HG02852 (cell line): Measurements from ENCODE around the gene MRTFA.
A peak's percentile ranks its signal among the peaks of the same experiment; 100 is the strongest.
"Not testable (repeated sequence)": the region's sequence is repeated elsewhere in the genome, so short reads cannot be mapped to it uniquely, and the experiment has no call there.

Source experiments
- ATAC-seq: cut with Tn5 transposase; IDR thresholded peaks from one replicate; pipeline ENCODE4 v1.9.1; 2021; ENCODE audit warnings: mild to moderate bottlenecking, moderate library complexity; ENCODE audit not compliant: unreplicated experiment

Gene MRTFA

GRCh38 chr22:40597526-40598430 lies 38.7 kb downstream of the MRTFA start:
- ATAC-seq, result no peak

- ATAC-seq, result no peak
Observed at GRCh38 chr22:40595497-40596234, 40.9 kb downstream of the MRTFA start.

DNA sequence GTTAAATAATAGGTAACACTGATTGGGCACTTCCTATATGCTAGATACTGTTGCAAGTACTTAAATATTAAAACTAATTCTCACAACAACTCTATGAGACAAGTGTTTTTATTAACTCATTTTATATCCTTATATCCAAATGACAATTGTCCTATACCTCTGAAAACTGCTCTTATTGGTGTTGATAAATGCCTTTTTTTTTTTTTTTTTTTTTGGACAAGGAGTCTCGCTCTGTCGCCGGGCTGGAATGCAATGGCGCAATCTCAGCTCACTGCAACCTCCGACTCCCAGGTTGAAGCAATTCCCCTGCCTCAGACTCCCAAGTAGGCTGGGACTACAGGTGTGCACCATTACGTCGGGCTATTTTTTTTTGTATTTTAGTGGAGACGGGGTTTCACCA lies 41.6 kb downstream of the MRTFA start:
- ATAC-seq, result no peak

DNA sequence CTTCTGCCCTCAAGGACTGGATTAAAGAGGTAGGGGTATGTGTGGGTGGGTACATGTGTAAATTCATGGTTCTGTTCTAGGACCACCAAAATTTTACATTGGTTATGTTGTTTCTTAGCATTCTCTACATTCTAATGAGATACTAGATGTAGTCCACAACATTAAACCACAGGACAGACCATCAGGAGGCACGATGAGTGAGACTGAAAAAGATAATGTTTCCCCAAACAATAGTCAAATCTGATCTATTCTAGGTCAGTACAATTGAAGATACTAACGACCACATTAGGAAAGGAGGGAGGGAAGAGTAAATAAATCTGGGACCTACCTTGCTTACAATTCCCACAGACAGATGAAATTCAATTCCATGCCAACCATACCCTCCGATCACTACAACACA lies 42.2 kb downstream of the MRTFA start:
- ATAC-seq, result no peak

DNA sequence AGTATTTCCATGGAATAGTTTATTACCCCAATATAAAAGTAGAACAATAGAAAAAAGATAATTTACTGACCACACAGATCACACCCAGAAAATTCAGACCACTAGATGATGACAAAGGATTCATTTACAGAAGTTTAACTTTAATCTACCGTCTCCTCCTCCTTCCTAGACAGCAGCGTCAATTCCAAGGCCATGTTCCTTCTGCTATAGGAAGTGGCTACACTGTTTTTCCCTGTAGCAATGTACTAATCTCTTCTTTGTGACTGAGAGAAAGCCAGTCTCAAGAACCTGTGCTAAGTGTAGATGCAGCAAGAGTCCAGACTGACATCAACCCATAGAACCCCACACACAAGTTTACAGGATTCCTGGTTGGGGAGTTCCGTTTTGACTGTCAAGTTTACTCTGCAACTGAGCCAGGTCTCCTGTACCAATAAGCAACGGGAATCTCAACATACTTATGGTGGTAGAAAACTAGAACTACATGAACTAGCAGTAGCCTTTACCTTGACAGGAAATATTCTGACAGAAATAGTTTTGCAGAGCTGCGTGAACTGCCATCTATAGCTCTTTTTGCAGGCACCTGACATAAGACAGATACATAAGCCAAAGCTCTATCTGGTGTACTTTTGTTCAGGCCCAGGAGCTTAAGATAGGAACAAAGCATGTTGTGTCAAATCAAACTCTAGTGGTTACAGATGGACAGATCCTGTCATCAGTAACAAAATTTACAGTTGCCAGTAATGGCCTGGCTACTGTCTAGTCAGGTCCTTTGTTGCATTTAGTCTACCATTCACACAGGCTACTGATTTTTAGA lies 42.9 kb downstream of the MRTFA start:
- ATAC-seq, result peak; percentile 50

DNA sequence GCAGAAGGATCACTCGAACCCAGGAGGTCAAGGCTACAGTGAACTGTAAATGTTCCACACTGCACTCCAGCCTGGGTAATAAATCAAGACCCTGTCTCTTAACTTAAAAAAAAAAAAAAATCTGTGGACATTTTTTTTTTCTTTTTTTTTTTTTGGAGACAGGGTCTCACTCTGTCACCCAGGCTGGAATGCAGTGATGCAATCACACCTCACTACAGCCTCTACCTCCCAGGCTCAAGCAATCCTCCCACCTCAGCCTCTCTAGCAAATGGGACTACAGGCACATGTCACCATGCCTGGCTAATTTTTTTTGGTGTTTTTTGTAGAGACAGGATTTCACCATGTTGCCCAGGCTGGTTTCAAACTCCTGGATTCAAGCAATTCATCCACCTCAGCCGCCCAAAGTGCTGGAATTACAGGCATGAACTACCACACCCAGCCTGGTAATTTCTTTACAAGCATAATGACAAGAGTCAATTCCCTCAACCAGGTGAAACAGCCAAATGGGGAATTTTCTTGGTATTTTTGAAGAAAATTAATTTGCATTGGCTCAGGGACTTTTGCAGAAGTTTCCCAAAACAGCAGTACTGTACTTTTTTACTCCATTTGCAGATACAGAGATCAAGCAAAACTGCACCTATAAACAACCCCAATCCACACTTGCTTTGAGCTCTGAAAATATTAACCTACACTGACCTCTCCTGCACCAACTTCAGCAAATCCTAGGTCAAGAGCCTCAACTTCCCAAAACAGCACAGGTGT lies 44.0 kb downstream of the MRTFA start:
- ATAC-seq, result no peak

DNA sequence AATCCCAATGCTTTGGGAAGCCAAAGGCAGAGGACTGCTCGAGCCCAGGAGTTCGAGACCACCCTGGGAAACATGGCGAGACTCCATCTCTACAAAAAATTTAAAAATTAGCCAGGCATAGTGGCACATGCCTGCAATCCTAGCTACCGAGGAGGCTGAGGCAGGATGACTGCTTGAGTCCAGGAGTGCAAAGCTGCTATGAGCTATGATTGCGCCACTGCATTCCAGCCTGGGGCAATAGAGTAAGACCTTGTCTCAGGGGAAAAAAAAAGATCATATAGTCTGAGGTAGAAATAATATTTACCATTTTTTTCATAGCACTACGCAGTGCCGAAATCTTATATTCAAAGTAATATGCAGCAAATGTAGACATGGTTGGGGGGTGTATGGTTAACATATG lies 47.8 kb downstream of the MRTFA start:
- no peak for ATAC-seq

DNA sequence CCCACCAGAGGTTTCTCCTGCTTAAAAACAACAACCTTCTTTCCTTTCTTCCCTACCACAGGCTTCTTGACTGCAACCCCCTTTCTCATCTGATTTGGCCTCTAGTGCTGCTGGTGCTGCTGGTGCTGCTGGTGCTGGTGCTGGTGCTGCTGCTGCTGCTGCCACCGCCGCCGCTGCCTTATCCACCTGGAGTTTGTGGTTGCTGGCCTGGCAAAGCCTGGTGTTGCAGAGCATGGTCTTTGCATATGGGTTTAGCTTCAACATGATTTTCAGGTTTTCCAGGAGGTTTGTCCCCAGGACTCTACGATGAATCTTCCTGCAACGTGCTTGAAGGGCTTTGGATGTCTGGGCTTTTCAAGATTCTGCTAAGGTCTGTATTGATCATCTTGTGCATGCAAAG lies 49.7 kb downstream of the MRTFA start:
- ATAC-seq, result no peak

DNA sequence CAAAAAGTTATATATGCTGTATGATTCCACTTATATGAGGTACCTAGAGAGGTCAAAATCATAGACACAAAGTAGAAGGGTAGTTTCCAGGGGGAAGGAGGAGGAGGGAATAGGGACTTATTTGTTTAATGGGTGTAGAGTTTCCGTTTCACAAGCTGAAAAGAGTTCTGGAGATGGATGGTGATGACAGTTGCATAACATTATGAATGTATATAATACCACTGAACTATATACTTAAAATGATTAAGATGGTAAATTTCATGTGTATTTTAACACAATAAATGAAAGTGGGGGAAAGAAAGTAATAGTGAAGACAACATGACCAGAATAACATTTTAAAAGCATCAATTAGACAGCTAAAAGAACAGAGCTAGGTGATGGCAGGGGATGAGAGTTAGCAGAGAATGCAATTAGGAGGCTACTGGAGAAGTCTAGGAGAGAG lies 51.2 kb downstream of the MRTFA start:
- no peak for ATAC-seq

DNA sequence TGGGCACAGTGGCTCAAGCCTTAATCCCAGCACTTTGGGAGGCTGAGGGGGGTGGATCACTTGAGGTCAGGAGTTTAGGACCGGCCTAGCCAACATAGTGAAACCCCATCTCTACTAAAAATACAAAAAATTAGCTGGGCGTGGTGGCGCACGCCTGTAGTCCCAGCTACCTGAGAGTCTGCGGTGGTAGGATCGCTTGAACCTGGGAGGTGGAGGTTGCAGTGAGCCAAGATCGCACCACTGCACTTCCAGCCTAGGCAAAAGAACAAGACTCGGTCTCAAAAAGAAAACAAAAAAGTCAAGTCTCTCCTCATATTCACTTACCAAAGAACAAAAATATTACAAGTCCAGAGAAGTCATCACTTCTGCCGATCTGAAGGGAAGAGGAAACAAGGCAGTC lies 51.8 kb downstream of the MRTFA start:
- ATAC-seq, result not testable (repeated sequence)

GRCh38 chr22:40583053-40583741 lies 53.3 kb downstream of the MRTFA start:
- ATAC-seq, result no peak

- ATAC-seq, result no peak
Observed at GRCh38 chr22:40582063-40582462, 54.5 kb downstream of the MRTFA start.

DNA sequence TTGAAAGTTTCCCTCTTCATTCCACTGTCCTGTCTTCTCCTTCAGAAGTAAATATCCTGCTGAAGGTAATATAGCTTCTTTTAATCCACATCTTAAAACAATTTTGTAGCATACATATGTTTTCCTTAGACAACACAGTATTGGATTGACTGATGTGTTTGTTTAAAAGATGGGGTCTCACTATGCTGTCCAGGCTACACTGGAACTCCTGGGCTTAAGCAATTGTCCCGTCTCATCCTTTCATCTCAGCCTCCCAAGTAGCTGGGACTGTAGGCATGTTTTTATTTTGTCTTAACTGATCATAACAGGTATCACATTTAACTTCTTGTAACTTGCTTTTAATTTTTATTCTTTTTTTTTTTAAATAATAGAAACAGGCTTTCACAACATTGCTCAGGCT lies 55.9 kb downstream of the MRTFA start:
- no peak for ATAC-seq

DNA sequence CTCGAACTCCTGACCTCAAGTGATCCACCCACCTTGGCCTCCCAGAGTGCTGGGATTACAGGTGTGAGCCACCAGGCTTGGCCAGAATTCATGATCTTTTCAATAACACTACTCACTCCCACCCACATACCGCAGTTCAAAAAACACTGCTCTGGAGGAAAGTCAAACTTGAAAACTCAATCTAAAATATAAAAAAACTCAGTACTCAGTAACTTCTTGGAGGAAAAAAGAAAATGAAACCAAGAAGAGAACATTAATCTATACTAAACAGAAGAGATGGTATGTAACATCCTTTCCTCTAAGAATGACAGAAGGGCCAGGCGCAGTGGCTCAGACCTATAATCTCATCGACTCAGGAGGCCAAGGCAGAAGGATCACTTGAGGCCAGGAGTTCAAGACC lies 58.3 kb downstream of the MRTFA start:
- no peak for ATAC-seq

DNA sequence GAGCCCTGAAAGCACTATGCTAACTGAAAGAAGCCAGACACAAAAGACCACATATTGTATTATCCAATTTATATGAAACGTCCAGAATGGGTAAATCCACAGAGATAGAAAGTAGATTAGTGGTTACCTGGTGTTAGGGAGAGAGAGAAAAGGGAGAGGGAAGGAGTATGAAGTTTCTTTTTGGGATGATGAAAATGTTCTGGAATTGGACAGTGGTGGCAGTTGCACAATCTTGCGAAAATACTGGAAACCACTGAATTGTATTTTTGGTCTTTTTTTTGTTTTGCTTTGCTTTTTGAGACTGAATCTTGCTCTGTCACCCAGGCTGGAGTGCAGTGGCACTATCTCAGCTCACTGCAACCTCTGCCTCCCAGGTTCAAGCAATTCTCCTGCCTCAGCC lies 63.5 kb downstream of the MRTFA start:
- no peak for ATAC-seq

DNA sequence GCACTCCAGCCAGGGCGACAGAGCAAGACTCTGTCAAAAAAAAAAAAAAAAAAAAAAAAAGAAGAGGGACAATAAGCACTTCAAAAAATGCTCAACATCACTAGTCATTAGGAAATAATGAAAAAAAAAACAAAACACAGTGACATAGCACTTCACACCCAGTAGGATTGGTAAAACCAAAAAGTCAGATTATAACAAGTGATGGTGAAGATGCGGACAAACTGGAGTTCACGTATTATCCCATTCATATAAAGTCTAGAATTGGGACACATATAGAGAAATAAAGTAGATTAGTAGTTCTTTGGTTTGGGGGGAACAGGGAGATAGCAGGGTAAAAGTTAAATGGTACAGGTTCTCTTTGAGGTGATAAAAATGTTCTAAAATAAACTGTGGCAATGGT lies 64.6 kb downstream of the MRTFA start:
- ATAC-seq, result no peak

DNA sequence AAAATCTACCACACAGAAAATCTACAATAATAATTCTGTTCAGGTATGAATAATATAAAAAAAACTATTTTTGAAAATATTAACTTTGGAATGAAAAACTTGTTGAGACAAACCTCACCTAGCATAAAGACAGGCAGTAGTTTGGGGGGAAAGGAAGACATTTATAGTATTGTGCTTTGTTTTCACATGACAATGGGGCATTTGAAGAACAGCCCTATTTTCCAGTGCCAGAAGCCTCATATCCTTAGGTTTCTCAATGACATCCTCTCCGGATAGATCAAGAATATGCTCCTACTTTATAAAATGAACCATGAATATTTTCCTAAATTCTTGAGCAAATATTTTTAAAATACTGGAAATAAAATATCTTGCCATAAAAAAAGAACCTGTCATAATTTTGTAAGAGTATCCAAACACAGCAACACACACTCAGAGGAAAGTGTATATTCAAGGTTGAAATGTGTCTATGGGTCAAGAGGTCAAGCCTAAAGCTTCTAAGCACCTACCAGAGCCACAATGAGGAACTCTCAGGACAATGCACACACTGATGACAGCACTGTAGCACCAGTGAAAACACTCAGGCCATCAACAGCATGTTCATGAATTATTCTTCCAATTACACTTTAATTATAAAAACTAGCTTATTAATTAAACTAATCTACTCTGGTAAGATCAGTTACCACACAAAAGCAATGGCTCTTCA lies 68.7 kb downstream of the MRTFA start:
- ATAC-seq, result no peak

DNA sequence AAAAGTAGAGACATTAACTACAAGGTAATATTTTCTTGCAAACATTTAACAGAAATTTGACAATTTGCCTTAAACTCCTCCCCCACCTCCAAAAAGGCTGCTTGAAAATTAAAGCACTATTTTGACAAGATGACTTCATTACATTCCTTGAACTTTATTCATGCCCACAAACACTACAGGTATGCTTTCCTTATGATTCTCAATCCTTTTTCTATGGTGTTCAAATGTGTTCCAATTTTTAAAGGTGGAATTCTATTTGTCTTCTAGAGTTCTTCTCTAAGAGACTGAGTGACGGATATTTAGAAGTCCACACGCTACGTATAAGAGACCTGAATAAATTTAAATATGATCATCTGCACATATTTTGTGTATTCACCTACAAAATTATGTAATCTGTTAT lies 69.4 kb downstream of the MRTFA start:
- no peak for ATAC-seq

DNA sequence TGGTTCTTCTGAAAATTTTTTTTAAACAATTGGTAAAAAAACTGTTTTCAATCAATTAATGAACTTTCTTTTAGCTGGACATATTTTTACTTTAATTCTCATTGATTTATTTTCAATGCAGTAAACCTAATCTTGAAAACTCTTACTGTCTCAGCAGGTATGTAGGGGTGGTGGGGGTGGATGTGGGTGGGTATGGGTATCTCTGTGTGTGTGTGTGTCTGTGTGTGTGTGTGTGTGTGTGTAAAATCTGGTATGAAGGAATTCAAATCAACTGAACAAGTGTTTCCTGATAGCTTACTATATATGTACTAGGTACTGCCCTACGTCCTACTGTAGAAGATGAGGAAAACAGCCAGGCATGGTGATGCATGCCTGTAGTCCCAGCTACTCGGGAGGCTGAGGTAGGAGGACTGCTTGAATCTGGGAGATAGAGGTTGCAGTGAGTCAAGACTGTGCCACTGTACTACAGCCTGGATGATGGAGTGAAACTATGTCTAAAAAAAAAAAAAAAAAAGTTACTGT lies 75.5 kb downstream of the MRTFA start:
- ATAC-seq, result no peak
